Measurements from ENCODE around the gene SEMG2. TPM values are rescaled to one million over a fixed set of nuclear protein-coding genes. Genes with fewer than 3 reads are reported as not detected.

The SEMG2 gene, protein sequence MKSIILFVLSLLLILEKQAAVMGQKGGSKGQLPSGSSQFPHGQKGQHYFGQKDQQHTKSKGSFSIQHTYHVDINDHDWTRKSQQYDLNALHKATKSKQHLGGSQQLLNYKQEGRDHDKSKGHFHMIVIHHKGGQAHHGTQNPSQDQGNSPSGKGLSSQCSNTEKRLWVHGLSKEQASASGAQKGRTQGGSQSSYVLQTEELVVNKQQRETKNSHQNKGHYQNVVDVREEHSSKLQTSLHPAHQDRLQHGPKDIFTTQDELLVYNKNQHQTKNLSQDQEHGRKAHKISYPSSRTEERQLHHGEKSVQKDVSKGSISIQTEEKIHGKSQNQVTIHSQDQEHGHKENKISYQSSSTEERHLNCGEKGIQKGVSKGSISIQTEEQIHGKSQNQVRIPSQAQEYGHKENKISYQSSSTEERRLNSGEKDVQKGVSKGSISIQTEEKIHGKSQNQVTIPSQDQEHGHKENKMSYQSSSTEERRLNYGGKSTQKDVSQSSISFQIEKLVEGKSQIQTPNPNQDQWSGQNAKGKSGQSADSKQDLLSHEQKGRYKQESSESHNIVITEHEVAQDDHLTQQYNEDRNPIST
- total RNA-seq, result not detected

DNA sequence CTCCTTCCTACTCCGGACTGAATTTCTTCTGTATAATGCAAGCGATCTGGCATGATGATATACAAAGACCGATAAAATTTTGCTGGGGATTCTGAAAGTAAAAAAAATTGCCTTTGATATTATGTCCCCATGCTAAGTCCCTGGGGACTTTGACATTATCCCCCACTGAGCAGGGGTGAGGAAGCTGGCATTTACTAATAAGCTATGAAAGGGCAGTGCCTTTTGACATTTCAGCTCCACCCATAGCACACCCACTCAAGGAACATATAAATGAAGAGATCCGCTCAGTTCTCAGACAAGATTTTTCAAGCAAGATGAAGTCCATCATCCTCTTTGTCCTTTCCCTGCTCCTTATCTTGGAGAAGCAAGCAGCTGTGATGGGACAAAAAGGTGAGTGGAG, at the start of gene SEMG2:
Gene SEMG2, plus strand, starts transcription at position 298 of the 400 bp plus-strand sequence. Its CDS starts 17 bp downstream, at position 315.
- H3K9me3 ChIP-seq (ENCODE audit: low read depth, low read length), result no peaks in the 10 kb centered on the region
- no peaks in the 10 kb centered on the region for H3K4me1 ChIP-seq (ENCODE audit: insufficient read depth, low read length)
- H3K27me3 ChIP-seq (ENCODE audit: insufficient read depth, low read length), result peaks cover 13% of the 10 kb centered on the region
- no peak within 1 kb of the TSS for H3K4me3 ChIP-seq (ENCODE audit: low read length)

DNA sequence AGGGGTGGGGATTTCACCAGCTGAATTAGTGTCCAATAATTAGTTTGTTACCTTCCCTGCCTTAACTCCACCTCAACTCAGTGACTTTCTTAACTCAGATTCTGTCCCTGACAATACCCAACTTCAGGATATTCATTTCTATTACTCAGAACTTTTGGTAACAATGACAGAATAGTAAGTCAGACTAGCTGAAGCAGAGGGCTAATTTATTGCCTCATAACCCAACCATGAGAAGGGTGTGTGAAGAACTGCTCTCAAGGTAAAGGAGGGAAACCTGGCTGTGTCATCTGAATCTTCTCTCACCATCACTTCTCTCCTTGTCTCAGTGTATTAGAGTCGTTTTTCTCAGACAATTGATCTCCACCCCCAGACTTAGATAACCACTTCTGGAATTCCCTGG, 47.7 kb upstream of the SEMG2 start:
- peaks cover 9% of the 10 kb centered on the region for H3K27me3 ChIP-seq (ENCODE audit: insufficient read depth, low read length)
- no peak overlapping the region for H3K4me3 ChIP-seq (ENCODE audit: low read length)
- peaks cover under 1% of the 10 kb centered on the region for H3K4me1 ChIP-seq (ENCODE audit: insufficient read depth, low read length)
- H3K9me3 ChIP-seq (ENCODE audit: low read depth, low read length), result no peaks in the 10 kb centered on the region

DNA sequence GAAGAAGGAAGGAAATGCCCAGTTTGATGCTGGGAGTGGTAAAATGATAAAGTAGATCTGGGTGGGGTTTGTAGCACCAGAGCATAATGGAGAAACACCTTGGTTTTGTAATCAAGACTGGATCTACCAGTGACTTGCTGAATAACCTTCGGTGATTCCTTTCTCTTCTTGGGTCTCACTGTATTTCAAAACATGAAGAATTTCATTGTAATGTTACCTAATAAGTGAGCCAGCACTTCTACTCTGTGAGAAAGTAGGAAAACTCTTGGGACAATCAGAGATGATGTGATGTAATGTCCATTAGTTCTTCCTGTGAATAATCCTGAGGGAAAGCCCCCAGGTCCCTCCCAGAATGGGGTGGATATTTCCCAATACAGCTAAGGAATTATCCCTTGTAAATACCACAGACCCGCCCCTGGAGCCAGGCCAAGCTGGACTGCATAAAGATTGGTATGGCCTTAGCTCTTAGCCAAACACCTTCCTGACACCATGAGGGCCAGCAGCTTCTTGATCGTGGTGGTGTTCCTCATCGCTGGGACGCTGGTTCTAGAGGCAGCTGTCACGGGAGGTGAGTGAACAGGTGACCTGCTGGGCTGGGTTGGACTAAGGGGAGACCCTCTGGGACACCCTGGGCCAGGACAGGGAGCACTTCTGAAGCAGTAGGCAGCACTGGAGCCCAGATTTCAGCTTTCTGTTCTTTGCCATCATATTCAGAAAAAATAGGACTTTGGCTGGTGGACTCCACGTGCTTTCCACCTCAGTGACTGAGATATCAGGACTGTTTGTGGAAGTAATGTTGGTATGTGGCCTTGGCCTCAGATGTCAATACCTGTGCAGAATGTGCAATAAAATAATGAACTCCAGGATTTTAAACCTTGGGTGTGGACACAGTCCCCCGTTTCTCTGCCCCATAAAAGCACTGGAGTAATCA, 46.5 kb upstream of the SEMG2 start, which contains the start of gene PI3:
Gene PI3, plus strand, starts transcription at position 469 of the 931 bp plus-strand sequence. Its CDS starts 21 bp downstream, at position 490.
- Histone ChIP-seq H3K9me3 (ENCODE audit: low read depth, low read length) (no peaks in the 10 kb centered on the region), H3K4me1 (ENCODE audit: insufficient read depth, low read length) (peaks cover 12% of the 10 kb centered on the region), H3K27me3 (ENCODE audit: insufficient read depth, low read length) (peaks cover 5% of the 10 kb centered on the region), H3K4me3 (ENCODE audit: low read length) (no peak within 1 kb of the TSS)

DNA sequence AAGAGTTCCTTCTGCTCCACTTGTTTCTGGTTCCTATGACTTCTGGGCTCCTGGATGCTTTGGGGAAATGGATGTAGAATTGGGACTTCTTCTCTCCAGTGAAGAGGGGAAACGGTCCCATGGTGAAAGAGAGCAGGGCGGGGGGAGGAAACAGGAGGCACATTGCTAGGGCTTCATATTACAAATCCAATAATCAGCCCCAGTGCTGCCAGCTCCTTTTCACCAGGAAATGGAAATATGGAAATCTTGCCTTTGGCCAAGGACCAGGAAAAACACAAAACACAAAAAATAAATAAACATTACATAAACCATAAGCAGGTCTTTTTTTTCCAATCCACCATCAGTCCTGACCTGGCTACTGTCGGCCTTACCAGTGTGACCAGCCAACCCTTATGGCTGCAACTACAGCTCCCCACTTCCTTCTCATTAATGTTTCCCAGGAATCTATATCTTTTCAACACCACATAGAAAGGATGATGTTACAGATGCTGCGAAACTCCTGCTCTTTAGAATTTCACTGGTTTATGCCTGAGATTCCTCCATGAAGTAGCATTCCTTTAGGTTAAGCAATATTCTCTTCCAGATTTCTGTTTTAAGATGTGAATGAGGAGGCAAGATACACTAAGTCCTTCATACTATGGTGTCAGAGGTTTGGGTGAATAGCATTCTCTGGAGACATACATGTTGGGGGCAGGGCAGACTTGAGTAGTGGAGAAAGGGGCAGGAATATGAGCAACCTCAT, 44.5 kb upstream of the SEMG2 start:
- H3K4me1 ChIP-seq (ENCODE audit: insufficient read depth, low read length), result peaks cover 13% of the 10 kb centered on the region
- H3K9me3 ChIP-seq (ENCODE audit: low read depth, low read length), result no peaks in the 10 kb centered on the region
- no peak overlapping the region for H3K4me3 ChIP-seq (ENCODE audit: low read length)
- peaks cover 3% of the 10 kb centered on the region for H3K27me3 ChIP-seq (ENCODE audit: insufficient read depth, low read length)

DNA sequence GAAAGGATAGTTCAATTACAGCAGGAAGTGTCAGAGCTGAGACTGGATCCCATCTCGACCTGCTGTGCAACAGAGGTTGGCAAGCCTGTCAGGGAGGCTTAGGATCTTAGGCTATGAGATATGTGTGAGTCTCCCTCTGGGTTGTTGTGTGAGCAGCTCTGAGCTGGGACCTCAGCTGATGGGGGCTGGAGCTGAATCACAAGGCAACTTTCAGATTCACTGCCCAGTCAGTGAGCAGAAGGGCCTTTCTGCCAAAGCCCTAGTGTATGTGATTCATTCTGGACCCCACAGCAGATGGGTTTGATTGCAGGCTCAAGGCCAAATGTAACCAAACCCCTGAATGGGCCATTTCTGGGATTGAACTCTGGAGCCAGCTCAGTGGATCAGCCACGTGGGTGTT, 42.0 kb upstream of the SEMG2 start:
- no peaks in the 10 kb centered on the region for H3K27me3 ChIP-seq (ENCODE audit: insufficient read depth, low read length)
- H3K9me3 ChIP-seq (ENCODE audit: low read depth, low read length), result no peaks in the 10 kb centered on the region

DNA sequence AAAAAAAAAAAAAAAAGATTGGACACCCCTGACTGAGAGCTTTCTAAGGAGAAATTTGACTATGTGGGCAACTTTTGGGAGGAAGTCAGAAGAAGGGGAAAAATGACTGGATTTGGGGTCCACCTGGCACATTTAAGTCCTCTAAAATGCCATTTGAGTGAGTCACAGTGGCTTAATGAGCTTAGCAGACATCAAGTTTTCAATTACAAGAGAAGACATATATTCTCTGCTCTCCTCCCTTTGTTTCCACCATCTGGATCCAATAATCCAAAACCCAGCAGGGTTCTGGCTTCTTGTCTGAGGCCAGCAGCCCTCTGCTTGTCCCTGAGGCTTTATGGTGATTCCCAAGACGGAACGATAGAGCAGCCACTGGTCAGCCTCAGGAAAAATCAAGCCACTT, 39.5 kb upstream of the SEMG2 start:
- peaks cover 13% of the 10 kb centered on the region for H3K4me1 ChIP-seq (ENCODE audit: insufficient read depth, low read length)
- no peaks in the 10 kb centered on the region for H3K27me3 ChIP-seq (ENCODE audit: insufficient read depth, low read length)
- no peak overlapping the region for H3K4me3 ChIP-seq (ENCODE audit: low read length)
- H3K9me3 ChIP-seq (ENCODE audit: low read depth, low read length), result no peaks in the 10 kb centered on the region

More for the DNA sequence above, 42.0 kb upstream of the SEMG2 start:
- H3K4me1 ChIP-seq (ENCODE audit: insufficient read depth, low read length), result peaks cover 13% of the 10 kb centered on the region
- H3K4me3 ChIP-seq (ENCODE audit: low read length), result no peak overlapping the region

DNA sequence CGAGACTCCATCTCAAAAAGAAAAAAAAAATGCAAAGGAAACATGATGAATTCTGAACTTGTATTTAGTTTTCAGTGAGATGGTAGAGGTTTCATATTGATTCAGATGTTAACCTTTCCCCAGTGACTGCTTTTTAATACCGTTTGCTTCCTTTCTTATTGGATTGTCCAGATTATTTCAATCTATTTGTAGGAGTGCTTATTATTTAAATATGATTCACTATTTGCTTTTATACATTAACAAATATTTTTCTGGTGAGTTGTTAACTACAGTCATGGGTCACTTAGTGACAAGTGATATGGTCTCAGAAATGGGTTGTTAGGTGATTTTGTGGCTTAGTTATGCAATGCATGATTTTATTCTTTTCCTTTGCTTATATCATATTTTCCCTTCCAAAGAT, 38.1 kb upstream of the SEMG2 start:
- Histone ChIP-seq H3K4me1 (ENCODE audit: insufficient read depth, low read length) (peaks cover 13% of the 10 kb centered on the region), H3K27me3 (ENCODE audit: insufficient read depth, low read length) (no peaks in the 10 kb centered on the region), H3K4me3 (ENCODE audit: low read length) (no peak overlapping the region), H3K9me3 (ENCODE audit: low read depth, low read length) (no peaks in the 10 kb centered on the region)

DNA sequence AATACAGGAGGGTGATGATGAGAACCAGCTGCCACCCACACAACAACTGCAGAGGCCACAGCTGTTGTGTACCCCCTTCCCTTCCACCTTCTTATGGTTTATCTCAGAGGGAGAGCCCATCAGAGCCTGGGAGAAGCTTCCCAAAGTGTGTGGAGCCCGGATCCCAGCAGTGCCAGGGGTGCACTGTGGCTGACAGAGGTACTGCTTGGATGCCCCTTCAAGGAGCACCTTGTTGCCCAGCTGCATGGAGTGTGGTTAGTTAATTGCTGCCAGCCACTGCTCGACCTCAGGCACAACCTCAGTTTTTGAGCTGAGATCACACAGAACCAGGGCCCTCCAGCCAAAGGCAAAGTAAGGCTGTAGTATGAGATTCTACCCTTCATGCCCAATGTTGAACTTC, 33.5 kb upstream of the SEMG2 start:
- Histone ChIP-seq H3K27me3 (ENCODE audit: insufficient read depth, low read length) (peaks cover 3% of the 10 kb centered on the region), H3K9me3 (ENCODE audit: low read depth, low read length) (no peaks in the 10 kb centered on the region), H3K4me3 (ENCODE audit: low read length) (no peak overlapping the region), H3K4me1 (ENCODE audit: insufficient read depth, low read length) (no peaks in the 10 kb centered on the region)

DNA sequence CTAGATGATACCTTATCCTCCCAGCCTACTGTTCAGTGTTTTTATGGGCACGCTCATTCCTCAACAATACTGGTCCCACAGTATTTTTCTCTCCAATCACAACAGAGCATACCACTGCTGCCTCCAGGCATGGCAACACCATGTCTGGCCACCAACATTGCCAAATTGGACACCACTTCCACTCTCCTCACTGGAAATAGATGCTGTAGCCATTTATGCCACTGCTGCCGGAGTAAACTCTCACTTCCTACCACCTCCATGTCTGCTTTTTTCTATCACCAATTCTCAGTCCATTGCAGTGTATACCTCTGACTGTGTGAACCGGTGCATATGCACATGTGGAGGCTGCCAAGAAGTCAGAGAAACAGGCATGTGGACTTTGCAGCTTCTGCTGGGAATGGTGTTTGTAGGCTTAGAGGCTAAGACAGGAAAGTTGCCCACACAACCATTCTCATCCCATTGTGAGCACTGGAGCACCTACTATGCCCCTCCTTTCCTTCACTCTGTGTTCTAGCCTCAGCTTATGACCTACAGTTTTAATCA, 32.0 kb upstream of the SEMG2 start:
- H3K4me1 ChIP-seq (ENCODE audit: insufficient read depth, low read length), result no peaks in the 10 kb centered on the region
- H3K9me3 ChIP-seq (ENCODE audit: low read depth, low read length), result no peaks in the 10 kb centered on the region
- peaks cover 3% of the 10 kb centered on the region for H3K27me3 ChIP-seq (ENCODE audit: insufficient read depth, low read length)
- no peak overlapping the region for H3K4me3 ChIP-seq (ENCODE audit: low read length)

DNA sequence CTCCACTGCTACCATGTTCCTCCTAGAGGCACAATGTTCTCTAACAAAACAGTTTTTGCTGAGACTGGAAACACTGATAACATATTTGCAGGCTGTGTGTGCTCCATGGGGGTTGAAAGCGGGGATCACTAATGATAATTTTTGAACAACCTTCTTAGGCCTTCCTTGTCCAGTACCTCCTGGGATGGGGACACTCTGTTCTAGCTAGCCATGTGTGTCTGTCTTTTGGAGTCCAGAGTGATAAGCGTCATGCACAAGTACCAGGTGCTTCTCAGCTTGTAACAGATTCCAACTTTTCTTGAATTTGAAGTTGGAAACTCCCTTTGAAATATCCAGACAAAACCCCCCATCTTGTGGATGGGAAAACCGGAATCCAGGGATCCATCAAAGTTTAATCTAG, 31.3 kb upstream of the SEMG2 start:
- Histone ChIP-seq H3K4me3 (ENCODE audit: low read length) (no peak overlapping the region), H3K9me3 (ENCODE audit: low read depth, low read length) (no peaks in the 10 kb centered on the region), H3K4me1 (ENCODE audit: insufficient read depth, low read length) (no peaks in the 10 kb centered on the region), H3K27me3 (ENCODE audit: insufficient read depth, low read length) (peaks cover 3% of the 10 kb centered on the region)

DNA sequence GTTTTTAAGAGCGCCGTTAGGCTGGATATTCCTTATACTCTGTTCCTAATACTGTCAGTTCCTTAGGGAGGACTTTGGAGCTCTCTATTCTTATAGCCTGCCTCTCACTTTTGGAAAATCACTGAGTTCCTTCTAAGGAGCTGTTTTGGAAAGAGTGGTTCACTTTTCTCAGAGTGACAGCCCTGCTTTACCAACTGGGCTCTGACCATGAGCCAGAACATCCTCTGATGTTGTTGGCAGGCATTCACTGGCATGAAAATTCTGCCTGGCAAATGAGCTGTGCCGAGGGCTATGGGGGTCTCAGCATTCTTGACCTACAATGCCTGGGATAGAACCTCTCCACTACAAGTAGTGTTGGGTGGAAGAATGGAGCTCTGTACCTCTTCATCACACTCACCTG, 29.2 kb upstream of the SEMG2 start:
- peaks cover 3% of the 10 kb centered on the region for H3K27me3 ChIP-seq (ENCODE audit: insufficient read depth, low read length)
- no peaks in the 10 kb centered on the region for H3K9me3 ChIP-seq (ENCODE audit: low read depth, low read length)
- H3K4me3 ChIP-seq (ENCODE audit: low read length), result no peak overlapping the region
- no peaks in the 10 kb centered on the region for H3K4me1 ChIP-seq (ENCODE audit: insufficient read depth, low read length)

DNA sequence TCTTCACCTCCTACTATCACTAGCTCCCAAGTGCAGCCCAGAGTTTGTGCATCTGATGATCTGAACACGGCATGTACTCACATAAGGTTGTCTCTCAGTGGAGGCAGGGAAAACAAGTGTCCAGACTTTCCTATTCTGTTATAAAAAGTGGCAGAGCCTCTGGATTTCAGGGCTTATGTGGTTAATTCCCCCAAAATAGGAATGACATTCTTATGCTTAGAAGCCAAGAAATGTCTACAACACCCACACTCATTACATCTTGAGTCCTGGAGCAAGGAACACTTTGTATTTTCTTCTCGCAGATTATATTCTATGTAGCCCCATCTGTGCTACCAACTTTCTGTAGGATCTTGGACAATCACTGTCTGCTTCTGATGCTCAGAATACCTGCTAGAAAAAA, 27.8 kb upstream of the SEMG2 start:
- Histone ChIP-seq H3K4me1 (ENCODE audit: insufficient read depth, low read length) (no peaks in the 10 kb centered on the region), H3K4me3 (ENCODE audit: low read length) (no peak overlapping the region), H3K9me3 (ENCODE audit: low read depth, low read length) (no peaks in the 10 kb centered on the region), H3K27me3 (ENCODE audit: insufficient read depth, low read length) (peaks cover 3% of the 10 kb centered on the region)

DNA sequence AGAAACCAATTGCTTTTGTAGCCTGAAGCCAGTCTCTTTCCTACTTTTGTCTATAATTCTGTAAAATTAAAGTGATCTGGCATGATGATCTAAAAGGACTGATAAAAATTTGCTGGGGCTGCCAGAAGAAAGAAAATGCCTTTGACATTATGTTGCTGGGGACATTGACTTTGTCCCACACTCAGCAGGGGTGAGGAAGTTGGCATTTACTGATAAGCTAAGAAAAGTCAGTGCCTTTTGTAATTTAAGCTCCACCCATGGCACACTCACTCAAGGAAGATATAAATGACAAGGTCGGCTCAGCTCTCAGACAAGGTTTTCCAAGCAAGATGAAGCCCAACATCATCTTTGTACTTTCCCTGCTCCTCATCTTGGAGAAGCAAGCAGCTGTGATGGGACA, 14.4 kb upstream of the SEMG2 start, which contains the start of gene SEMG1:
Gene SEMG1, plus strand, starts transcription at position 309 of the 400 bp plus-strand sequence. Its CDS starts 21 bp downstream, at position 330.
- no peaks in the 10 kb centered on the region for H3K4me1 ChIP-seq (ENCODE audit: insufficient read depth, low read length)
- H3K27me3 ChIP-seq (ENCODE audit: insufficient read depth, low read length), result peaks cover 15% of the 10 kb centered on the region
- no peaks in the 10 kb centered on the region for H3K9me3 ChIP-seq (ENCODE audit: low read depth, low read length)
- no peak within 1 kb of the TSS for H3K4me3 ChIP-seq (ENCODE audit: low read length)

DNA sequence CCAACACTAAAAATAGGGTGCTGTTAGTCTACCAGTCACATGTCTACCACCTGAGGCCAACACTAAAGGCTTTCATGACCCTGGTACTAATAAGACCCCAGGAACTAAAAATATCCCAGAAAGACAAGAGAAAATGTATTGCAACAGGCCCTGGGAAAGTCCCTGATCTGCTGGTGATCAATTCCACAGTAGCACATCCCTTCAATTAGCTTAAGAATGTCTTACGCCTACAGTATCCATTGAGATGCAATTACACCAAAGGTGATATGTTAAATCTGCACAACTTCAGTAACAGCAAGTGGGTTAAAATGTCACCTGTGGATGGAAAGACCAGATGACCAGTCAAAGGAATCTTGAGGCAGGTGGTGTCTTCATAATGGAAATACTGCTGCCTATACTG, 11.2 kb upstream of the SEMG2 start:
- Histone ChIP-seq H3K27me3 (ENCODE audit: insufficient read depth, low read length) (peaks cover 6% of the 10 kb centered on the region), H3K4me1 (ENCODE audit: insufficient read depth, low read length) (no peaks in the 10 kb centered on the region), H3K9me3 (ENCODE audit: low read depth, low read length) (no peaks in the 10 kb centered on the region), H3K4me3 (ENCODE audit: low read length) (no peak overlapping the region)
